NCI-H146 treated with DMSO at 0.1 percent for 48 hours (cell line): Measurements from ENCODE around the gene HCN2.
"Not testable (repeated sequence)": the region's sequence is repeated elsewhere in the genome, so short reads cannot be mapped to it uniquely, and the experiment has no call there.

Experiments
- DNase-seq: peaks from one replicate; lab custom pipeline; 2025; ENCODE audit not compliant: unreplicated experiment; lab: John Stamatoyannopoulos, UW

Gene HCN2

GRCh38 chr19:584240-585001, 5.3 kb upstream of the HCN2 start:
- no peak for DNase-seq

GRCh38 chr19:585146-585545, 4.5 kb upstream of the HCN2 start:
- DNase-seq: not testable (repeated sequence)

DNA sequence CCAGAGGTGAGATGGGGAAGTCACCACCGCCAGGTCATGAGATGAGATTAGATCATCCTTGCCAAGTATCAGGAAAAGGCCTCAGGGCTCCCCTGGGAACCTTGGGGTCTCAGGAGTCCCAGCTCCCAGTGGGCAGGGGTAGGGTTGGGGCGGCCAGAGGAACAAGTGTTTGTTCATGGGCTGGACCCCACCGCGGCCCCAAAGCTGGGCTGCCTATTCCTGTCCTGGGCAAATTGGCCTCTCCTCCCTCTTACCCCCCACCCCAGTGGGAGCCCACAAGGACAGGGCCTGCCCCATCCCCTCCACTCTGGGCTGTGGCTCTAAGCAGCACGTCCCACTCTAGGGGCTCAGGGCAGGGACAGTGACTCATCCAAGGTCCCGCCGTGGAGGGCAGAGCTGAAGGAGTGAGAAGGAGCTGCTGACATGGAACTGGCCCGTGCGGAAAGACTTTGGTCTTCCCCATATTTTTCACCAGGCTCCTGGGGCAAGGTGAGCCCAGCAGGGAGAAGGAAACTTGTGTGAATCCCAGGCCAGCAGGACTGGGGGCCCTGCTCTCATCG, 4.0 kb upstream of the HCN2 start:
- no peak for DNase-seq

DNA sequence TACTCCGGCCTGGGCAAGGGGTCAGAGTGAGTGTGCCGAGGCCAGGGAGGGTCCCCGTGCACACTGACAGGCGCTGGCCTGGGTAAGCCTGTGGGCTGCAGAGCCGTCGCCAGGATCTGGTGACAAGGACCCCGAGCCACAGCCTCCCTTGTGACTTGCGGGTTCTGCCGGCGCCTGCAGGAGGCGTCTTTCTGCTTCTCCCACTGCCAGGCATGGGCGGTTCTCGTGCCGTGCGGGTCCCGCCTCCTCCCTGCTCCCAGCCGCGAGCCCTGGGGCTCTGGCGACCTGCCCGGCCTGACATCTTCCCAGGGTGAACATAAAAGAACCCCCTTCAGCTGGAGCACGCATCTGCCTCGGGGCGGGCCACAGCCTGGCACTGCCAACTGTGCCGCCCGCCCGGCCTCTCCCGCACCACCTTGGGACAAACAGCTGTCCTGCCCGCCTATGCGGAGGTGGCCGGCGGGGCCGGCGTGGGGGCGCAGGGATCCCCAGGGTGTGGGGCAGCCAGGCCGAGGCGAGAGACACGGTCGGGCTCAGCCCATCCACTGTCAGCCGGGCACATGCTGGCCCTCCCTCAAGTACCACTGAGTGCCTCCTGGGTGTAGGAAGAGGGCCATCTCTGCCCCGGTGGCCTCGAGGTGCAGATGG, 1.5 kb upstream of the HCN2 start:
- DNase-seq: peak; percentile 55

- DNase-seq: peak; percentile 20
These were observed 664 bp upstream of the HCN2 start for GRCh38 chr19:588741-589692.

DNA sequence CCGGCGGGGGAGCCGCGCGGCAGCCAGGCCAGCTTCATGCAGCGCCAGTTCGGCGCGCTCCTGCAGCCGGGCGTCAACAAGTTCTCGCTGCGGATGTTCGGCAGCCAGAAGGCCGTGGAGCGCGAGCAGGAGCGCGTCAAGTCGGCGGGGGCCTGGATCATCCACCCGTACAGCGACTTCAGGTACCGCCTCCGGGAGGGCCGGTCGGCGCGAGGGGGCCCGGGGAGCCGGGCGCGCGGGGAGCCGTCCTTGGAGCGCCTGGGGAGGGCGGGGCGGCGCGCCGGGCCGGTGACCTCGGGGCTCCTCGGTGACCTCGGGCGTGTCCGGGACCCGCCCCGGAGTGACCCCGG, 690 bp downstream of the HCN2 start:
- DNase-seq: no peak

- DNase-seq: no peak
These were observed 1.0 kb downstream of the HCN2 start for GRCh38 chr19:590750-591098.

- DNase-seq: no peak
These were observed 1.6 kb downstream of the HCN2 start for GRCh38 chr19:591099-591958.

GRCh38 chr19:592101-592500, 2.4 kb downstream of the HCN2 start:
- DNase-seq: no peak

DNA sequence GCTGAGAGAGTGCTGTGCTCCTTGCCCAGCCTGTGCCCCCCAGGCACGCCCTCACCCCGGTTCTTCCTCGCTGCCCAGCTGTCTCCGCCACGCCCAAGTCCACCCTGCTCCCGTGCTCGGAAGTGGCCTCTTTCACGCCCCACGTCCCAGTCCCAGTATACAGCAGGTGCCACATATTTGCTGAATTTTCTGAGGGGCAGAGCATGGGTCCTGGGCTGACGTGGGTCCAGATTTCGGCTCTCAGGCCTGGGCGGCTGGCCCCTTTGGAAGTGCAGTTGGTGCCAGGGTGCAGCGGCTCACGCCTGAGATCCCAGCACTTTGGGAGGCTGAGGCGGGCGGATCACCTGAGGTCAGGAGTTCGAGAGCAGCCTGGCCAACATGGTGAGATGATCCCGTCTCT, 3.4 kb downstream of the HCN2 start:
- no peak for DNase-seq

- DNase-seq: no peak
These were observed 3.8 kb downstream of the HCN2 start for GRCh38 chr19:593505-593904.

DNA sequence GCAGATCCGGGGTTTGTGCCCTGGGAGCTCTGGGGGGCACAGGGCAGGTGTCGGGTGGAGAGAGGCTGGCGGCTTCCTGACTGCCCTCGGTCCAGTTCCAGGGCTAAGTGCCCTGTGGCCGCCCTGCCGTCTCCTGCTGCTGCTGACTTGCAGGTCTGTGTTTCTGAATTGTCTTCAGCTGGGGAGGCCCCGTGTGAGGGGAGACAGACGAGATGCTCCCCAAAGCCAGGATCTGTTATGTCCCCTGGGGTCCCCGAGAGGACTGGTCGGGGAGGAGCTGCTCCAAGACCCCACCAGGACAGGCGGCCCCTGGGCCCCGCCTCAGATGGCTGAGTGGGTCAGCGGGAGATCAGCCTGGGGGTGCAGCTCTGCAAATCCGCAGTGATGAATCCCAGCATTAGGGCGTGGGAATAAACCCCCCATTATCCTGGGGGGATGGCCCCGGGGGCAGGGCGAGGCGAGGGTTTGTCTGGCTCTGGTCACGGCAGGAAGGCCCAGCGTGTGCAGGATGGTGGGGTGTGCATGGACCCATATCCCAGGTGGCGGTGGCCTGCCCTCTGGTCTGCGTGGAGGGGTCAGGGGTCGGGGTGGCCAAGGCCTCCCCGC, 4.7 kb downstream of the HCN2 start:
- DNase-seq: no peak

DNA sequence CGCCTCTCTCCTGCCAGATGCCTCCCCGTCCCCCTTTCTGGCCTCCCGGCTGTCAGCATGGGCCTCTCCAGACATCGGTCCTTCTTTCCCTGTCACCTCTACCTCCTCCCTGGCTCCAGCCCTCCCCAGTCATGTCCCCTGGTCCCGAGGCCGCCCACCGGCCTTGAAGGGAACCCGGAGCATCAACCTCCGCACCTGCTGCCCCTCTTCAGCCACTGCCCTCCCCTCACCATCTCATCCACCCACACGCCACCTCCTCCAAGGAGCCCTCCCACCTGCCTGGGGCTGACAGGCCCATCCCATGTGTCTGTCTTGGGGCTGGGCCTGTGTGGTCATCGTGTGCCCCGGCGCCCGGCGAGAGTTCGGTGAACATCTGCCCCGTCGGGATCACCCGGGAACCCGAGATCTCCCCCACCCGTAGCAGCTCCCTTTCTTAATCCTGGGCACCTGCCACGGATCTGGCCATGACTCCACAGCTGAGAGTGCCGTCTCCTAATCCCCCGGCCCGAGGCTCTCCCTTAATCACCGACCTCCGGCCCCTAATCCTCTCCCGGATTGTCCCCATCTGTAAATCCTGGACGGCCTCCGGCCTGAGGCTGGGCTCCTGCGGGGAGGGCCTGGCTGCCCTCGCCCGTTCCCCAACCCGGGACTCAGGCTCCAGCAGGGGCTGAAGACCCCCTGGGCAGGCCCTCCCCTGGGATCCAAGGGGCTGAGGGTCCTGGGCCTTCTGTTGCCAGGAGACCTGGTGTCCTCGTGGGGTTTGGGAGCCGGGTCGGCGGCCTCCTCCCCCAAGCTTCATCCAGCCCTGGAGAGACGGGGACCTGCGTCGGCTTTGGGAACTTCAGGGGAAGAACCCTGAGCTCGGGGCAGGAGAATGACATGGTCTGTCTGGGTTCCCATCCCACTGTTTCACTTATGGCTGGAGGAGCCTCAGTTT, 5.9 kb downstream of the HCN2 start:
- DNase-seq: no peak

DNA sequence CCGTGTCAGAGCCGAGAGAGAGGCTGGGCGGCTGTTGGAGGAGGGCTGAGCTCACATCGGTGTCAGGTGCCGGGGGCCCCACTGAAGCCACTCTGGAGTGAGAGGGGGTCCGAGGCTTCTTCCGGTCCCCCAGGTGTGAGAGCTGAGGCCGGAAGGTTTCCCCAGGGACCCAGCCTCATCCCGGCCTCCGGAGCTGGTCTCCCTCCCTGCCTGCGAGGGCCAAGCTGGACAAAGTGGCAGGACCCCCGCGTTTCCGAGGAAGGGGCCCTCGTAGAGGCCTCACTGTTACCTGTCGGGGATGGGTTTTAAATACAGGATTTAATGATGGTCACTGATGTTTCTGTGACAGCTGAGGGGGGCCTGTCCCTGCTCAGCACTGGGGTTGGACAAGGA, 6.6 kb downstream of the HCN2 start:
- DNase-seq: no peak

DNA sequence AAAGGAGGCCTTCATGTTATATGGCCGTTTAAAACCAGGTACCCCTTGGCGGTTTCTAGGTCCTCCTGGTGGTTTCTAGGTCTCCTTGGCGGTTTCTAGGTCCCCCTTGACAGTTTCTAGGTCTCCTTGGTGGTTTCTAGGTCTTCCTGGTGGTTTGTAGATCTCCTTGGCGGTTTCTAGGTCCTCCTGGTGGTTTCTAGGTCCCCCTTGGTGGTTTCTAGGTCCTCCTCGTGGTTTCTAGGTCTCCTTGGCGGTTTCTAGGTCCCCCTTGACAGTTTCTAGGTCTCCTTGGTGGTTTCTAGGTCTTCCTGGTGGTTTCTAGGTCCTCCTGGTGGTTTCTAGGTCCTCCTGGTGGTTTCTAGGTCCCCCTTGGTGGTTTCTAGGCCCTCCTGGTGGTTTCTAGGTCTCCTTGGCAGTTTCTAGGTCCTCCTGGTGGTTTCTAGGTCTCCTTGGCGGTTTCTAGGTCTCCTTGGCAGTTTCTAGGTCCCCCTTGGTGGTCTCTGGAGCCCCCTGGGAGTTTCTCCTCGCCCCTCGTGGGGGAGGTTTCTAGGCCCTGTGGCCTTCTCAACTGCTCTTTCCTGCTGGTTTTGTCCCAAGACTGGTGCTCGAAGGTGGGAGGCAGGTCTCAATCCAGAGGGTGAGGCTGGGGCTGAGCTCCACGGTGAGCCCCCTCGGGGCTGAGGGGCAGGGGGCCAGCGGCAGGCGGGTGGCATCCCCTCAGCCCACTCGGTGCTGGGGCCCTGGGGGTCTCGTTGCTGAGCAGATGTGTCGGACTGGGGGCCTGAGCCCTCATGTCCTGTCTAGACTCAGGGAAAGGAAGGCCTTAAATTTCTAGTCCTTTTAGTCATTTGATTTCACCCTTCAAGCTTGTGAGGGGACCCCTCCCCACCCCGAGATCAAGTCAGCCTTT, 8.0 kb downstream of the HCN2 start:
- DNase-seq: no peak

DNA sequence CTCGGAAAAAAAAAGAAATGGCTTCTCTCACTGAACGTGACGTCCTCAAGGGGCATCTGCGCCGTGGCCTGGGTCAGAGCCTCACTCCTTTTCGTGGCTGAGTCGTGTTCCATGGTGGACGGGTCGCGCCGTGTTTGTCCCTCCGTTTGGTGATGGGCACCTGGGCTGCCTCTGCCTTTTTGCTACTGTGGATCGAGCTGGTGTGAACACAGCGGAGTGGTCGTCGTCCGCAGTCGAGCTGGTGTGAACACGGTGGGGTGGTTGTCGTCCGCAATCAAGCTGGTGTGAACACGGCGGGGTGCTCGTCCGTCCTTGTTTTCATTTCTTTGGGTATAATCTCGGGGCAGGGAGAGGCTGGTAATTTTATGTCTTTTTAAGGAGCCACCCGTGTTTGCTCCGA, 11.6 kb downstream of the HCN2 start:
- no peak for DNase-seq

DNA sequence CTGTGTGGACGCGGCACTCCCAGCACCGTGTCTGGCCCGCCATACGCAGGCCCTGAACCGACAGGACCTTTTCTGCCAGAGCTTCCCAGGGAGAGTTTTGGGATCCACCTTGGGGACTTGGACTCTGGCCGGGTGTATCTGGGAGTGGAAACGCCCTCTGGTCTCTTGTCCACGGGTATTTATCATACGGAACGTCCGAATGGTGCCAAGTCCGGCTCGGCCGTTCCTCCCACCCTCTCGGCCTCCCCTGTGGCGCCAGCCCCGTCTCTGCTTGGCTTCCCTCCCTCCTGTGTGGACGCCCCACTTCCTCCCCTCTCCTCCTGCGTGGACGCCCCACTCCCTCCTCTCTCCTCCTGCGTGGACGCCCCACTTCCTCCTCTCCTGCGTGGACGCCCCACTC, 12.1 kb downstream of the HCN2 start:
- no peak for DNase-seq
